Measurements from ENCODE around the gene KCNE3. TPM values are rescaled to one million over a fixed set of nuclear protein-coding genes. Genes with fewer than 3 reads are reported as not detected.

The KCNE3 gene
- total and polyA plus RNA-seq, 2 of the 13 experiments (the other 11 are each of a cell fraction or from before 2014, with no cell fraction given), result 0.33 to 2.2 TPM

- TF ChIP-seq ZXDC (CRISPR knock-in tag; IDR thresholded peaks at IDR 0.05) (no peak; the same call in 1 of the 2 replicates), SSRP1 (CRISPR knock-in tag; IDR thresholded peaks at IDR 0.05) (no peak), KAT2B (IDR thresholded peaks at IDR 0.05; ENCODE audit: borderline replicate concordance, low read depth, low read length) (no peak), MAFK (conservative IDR thresholded peaks at IDR 0.05 in 1 of 2, IDR thresholded peaks at IDR 0.05 in 1 of 2; ENCODE audit: low read length in 2 of 2) (no peak), FOXO4 (CRISPR knock-in tag; conservative IDR thresholded peaks at IDR 0.05) (no peak), MYNN (CRISPR knock-in tag; IDR thresholded peaks at IDR 0.05; ENCODE audit: low read depth) (no peak), EHMT2 (IDR thresholded peaks at IDR 0.05; ENCODE audit: borderline replicate concordance, low read depth, low read length) (no peak), ZBED4 (CRISPR knock-in tag; IDR thresholded peaks at IDR 0.05; ENCODE audit: borderline replicate concordance) (peak; percentile 87; the same call in 1 of the 2 replicates), ZNF710 (CRISPR knock-in tag; IDR thresholded peaks at IDR 0.05; ENCODE audit: borderline replicate concordance) (peak; percentile 57), NCOR1 (IDR thresholded peaks at IDR 0.05; ENCODE audit: borderline replicate concordance, low read length) (no peak), KAT8 (CRISPR knock-in tag; IDR thresholded peaks at IDR 0.05) (no peak; the same call in 1 of the 2 replicates), SIX1 (CRISPR knock-in tag; IDR thresholded peaks at IDR 0.05; ENCODE audit: borderline replicate concordance) (0 out of 2 replicates have a peak, but pooled peaks have one; percentile 14), NFIC (IDR thresholded peaks at IDR 0.05; ENCODE audit: low read length) (no peak), RFX5 (IDR thresholded peaks at IDR 0.05; ENCODE audit: low read depth, low read length) (no peak), CHD4 (IDR thresholded peaks at IDR 0.05; ENCODE audit: borderline replicate concordance, low read length) (no peak), SKI (IDR thresholded peaks at IDR 0.05; ENCODE audit: partially characterized antibody) (peak; percentile 86), HOXD1 (CRISPR knock-in tag; IDR thresholded peaks at IDR 0.05) (no peak), ZNF451 (CRISPR knock-in tag; IDR thresholded peaks at IDR 0.05) (peak; percentile 94; the same call in 1 of the 2 replicates), NCOA5 (CRISPR knock-in tag; IDR thresholded peaks at IDR 0.05) (no peak), ZNF441 (CRISPR knock-in tag; IDR thresholded peaks at IDR 0.05; ENCODE audit: borderline replicate concordance) (peak; percentile 88)
These were observed 25.8 kb upstream of the KCNE3 start, which contains the start of gene LIPT2 (continued) for GRCh38 chr11:74492974-74493790.

Data from HepG2 (cell line).